Activated T-cell treated with anti-CD3 and anti-CD28 coated beads, Interleukin-2, amount 50 U/mL, for 24 hours (primary cell): Measurements from ENCODE around the gene CCDC154.
A peak's percentile ranks its signal among the peaks of the same experiment; 100 is the strongest.

Source experiments
- DNase-seq: peaks from one replicate; pipeline ENCODE4 v3.0.0-alpha.2; 2020
- H3K27ac Mint-ChIP-seq: 2 replicates; pipeline ENCODE4 v1.8.0; 2020; ENCODE audit warnings: mild to moderate bottlenecking, mixed read lengths
- H3K27me3 Mint-ChIP-seq: 2 replicates; pipeline ENCODE4 v1.8.0; 2020; ENCODE audit warnings: mixed read lengths
- H3K36me3 Mint-ChIP-seq: 2 replicates; pipeline ENCODE4 v1.8.0; 2020; ENCODE audit warnings: low read depth, mixed read lengths
- H3K4me1 Mint-ChIP-seq: 2 replicates; pipeline ENCODE4 v1.8.0; 2020; ENCODE audit warnings: low read depth, mixed read lengths
- H3K4me3 Mint-ChIP-seq: 2 replicates; pipeline ENCODE4 v1.8.0; 2020; ENCODE audit warnings: mild to moderate bottlenecking, moderate library complexity, mixed read lengths
- H3K9me3 Mint-ChIP-seq: 2 replicates; pipeline ENCODE4 v1.8.0; 2020; ENCODE audit warnings: mixed read lengths

Gene CCDC154

DNA sequence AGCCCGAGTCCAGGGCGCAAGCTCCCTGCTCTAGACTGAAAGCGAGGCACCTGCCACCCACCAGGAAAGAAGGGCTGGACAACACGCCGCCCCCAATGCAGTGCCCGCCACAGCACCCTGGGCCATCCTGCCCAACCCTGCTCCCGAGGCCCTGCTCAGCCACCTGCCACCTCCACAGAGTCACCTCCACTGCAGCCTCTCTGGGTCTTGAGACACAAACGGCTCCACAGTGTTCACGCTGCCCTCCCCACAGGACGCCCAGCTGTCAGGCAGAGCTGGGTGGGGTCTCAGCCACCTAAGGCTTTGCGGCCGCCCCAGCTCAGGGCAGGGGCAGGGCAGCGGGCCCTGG lies 21.2 kb upstream of the CCDC154 start:
- Mint-ChIP-seq H3K27ac (no peak overlapping the region), H3K4me3 (no peak overlapping the region)
- no peak for DNase-seq

GRCh38 chr16:1464894-1465566 lies 20.7 kb upstream of the CCDC154 start:
- no peak for DNase-seq
- Mint-ChIP-seq H3K27ac (peak overlapping the region; percentile 37), H3K36me3 (peaks cover 33% of the 10 kb centered on the region), H3K27me3 (no peaks in the 10 kb centered on the region), H3K9me3 (no peaks in the 10 kb centered on the region), H3K4me1 (peaks cover 4% of the 10 kb centered on the region), H3K4me3 (no peak overlapping the region)

More for the DNA sequence above, 21.2 kb upstream of the CCDC154 start:
- no peaks in the 10 kb centered on the region for H3K9me3 Mint-ChIP-seq
- H3K27me3 Mint-ChIP-seq, result no peaks in the 10 kb centered on the region
- H3K4me1 Mint-ChIP-seq, result peaks cover 8% of the 10 kb centered on the region
- H3K36me3 Mint-ChIP-seq, result peaks cover 28% of the 10 kb centered on the region

GRCh38 chr16:1464196-1464893 lies 20.0 kb upstream of the CCDC154 start:
- H3K4me1 Mint-ChIP-seq, result no peaks in the 10 kb centered on the region
- H3K4me3 Mint-ChIP-seq, result no peak overlapping the region
- DNase-seq, result no peak
- H3K27me3 Mint-ChIP-seq, result no peaks in the 10 kb centered on the region
- H3K36me3 Mint-ChIP-seq, result peaks cover 36% of the 10 kb centered on the region
- no peaks in the 10 kb centered on the region for H3K9me3 Mint-ChIP-seq
- H3K27ac Mint-ChIP-seq, result no peak overlapping the region

GRCh38 chr16:1461146-1461545 lies 16.8 kb upstream of the CCDC154 start:
- H3K27ac Mint-ChIP-seq, result no peak overlapping the region
- H3K27me3 Mint-ChIP-seq, result no peaks in the 10 kb centered on the region
- H3K9me3 Mint-ChIP-seq, result no peaks in the 10 kb centered on the region
- peaks cover 49% of the 10 kb centered on the region for H3K36me3 Mint-ChIP-seq
- no peak overlapping the region for H3K4me3 Mint-ChIP-seq
- peaks cover 9% of the 10 kb centered on the region for H3K4me1 Mint-ChIP-seq
- no peak for DNase-seq

DNA sequence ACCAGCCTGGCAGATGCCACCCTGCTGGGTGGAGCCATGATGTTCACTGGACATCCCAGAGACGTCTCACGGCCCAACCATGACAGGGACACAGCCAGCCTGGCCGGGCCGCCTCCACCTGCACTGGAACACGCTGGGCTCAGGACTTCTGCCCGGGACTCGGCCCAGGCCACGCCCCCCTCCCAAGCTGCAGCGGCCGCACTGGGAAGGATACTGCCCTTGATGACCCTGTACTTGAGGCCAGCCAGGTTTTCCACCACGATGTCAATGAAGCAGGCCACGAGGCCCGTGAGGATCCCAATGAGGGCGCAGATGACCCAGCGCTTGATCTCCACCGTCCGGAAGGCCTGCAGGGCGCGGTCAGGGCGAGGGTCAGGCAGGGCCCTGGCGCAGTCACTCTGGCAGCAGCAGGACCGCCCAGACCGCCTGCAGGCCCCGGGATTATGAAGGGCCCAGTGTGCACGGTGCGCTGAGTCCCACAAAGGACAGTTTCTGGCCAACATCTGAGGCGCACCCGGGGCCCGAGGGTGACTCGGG lies 16.3 kb upstream of the CCDC154 start:
- peaks cover 9% of the 10 kb centered on the region for H3K4me1 Mint-ChIP-seq
- H3K27ac Mint-ChIP-seq, result no peak overlapping the region
- DNase-seq, result no peak
- H3K27me3 Mint-ChIP-seq, result no peaks in the 10 kb centered on the region
- no peak overlapping the region for H3K4me3 Mint-ChIP-seq
- no peaks in the 10 kb centered on the region for H3K9me3 Mint-ChIP-seq
- H3K36me3 Mint-ChIP-seq, result peaks cover 52% of the 10 kb centered on the region

DNA sequence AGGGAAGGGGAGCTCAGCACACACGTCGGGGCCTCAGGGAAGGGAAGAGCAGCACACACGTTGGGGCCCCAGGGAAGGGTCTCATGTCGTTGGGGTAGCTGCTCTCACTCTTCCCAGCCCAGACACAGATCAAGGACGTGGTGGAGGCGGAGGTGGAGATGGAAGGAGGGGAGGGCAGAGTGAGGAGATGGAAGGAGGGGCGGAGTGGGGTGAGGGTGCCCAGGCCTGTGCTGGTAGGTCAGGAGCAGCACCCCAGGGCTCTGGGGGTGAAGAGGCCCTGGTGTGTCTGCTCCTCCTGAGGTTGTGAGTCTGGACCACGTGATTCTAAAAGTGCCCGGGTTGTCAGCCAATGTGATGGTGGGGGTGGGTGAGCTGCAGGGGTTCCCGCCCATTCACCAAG lies 15.6 kb upstream of the CCDC154 start:
- peaks cover 9% of the 10 kb centered on the region for H3K4me1 Mint-ChIP-seq
- no peak for DNase-seq
- no peak overlapping the region for H3K4me3 Mint-ChIP-seq
- H3K36me3 Mint-ChIP-seq, result peaks cover 51% of the 10 kb centered on the region
- H3K27ac Mint-ChIP-seq, result no peak overlapping the region
- H3K27me3 Mint-ChIP-seq, result no peaks in the 10 kb centered on the region
- H3K9me3 Mint-ChIP-seq, result no peaks in the 10 kb centered on the region

DNA sequence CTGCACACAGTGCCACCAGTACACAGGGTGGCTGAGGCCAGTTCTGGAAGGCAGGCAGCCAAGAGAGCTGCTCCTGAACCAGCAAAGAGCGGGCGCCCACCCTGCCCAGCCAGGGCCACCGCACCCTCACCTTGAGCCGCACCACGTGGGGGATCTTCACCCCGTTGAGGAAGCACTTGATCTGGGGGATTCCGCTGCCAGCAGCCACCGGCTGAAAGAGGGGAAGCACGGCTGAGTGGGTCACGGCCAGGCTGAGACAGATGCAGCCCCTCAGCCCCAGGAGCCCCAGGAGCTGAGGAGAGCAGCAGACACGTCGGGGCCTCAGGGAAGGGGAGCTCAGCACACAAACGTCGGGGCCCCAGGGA lies 14.6 kb upstream of the CCDC154 start:
- H3K4me3 Mint-ChIP-seq, result no peak overlapping the region
- peak overlapping the region; percentile 72 for H3K27ac Mint-ChIP-seq
- no peaks in the 10 kb centered on the region for H3K9me3 Mint-ChIP-seq
- H3K27me3 Mint-ChIP-seq, result no peaks in the 10 kb centered on the region
- peaks cover 9% of the 10 kb centered on the region for H3K4me1 Mint-ChIP-seq
- no peak for DNase-seq
- H3K36me3 Mint-ChIP-seq, result peaks cover 51% of the 10 kb centered on the region

GRCh38 chr16:1458336-1458976 lies 14.1 kb upstream of the CCDC154 start:
- H3K4me3 Mint-ChIP-seq, result no peak overlapping the region
- H3K27ac Mint-ChIP-seq, result peak overlapping the region; percentile 72
- peak; percentile 44 for DNase-seq
- no peaks in the 10 kb centered on the region for H3K9me3 Mint-ChIP-seq
- no peaks in the 10 kb centered on the region for H3K27me3 Mint-ChIP-seq
- H3K4me1 Mint-ChIP-seq, result peaks cover 9% of the 10 kb centered on the region
- H3K36me3 Mint-ChIP-seq, result peaks cover 52% of the 10 kb centered on the region

- no peak overlapping the region for H3K27ac Mint-ChIP-seq
- H3K4me1 Mint-ChIP-seq, result peaks cover 9% of the 10 kb centered on the region
- H3K36me3 Mint-ChIP-seq, result peaks cover 56% of the 10 kb centered on the region
- no peak for DNase-seq
- no peaks in the 10 kb centered on the region for H3K9me3 Mint-ChIP-seq
- no peak overlapping the region for H3K4me3 Mint-ChIP-seq
- H3K27me3 Mint-ChIP-seq, result no peaks in the 10 kb centered on the region
Measured at GRCh38 chr16:1457489-1458245, 13.3 kb upstream of the CCDC154 start.

DNA sequence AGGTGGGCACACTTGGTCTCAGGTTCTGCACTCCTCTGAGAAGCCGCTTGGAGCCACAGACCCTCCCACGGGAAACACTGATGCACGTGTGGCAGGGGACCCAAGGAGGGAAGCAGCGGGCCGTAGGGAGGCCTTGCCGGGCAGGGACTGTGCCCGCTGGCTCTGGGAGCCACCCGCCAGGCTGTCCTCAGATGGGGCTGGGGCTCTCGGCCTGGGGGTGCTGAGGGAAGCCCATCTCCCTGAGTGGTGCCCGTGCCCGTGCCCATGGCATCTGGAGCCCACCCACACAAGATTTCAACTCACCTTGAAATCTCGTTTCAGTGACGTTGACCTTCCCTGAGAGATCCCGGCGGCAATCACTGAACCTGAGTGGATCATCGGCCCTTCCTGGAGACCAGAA lies 12.6 kb upstream of the CCDC154 start:
- Mint-ChIP-seq H3K4me1 (peaks cover 9% of the 10 kb centered on the region), H3K27ac (no peak overlapping the region), H3K36me3 (peaks cover 57% of the 10 kb centered on the region), H3K27me3 (no peaks in the 10 kb centered on the region), H3K4me3 (no peak overlapping the region), H3K9me3 (no peaks in the 10 kb centered on the region)
- no peak for DNase-seq

GRCh38 chr16:1455190-1456171 lies 11.1 kb upstream of the CCDC154 start:
- H3K9me3 Mint-ChIP-seq, result no peaks in the 10 kb centered on the region
- H3K36me3 Mint-ChIP-seq, result peaks cover 56% of the 10 kb centered on the region
- H3K27me3 Mint-ChIP-seq, result no peaks in the 10 kb centered on the region
- DNase-seq, result no peak
- no peak overlapping the region for H3K27ac Mint-ChIP-seq
- no peak overlapping the region for H3K4me3 Mint-ChIP-seq
- peaks cover 9% of the 10 kb centered on the region for H3K4me1 Mint-ChIP-seq

DNA sequence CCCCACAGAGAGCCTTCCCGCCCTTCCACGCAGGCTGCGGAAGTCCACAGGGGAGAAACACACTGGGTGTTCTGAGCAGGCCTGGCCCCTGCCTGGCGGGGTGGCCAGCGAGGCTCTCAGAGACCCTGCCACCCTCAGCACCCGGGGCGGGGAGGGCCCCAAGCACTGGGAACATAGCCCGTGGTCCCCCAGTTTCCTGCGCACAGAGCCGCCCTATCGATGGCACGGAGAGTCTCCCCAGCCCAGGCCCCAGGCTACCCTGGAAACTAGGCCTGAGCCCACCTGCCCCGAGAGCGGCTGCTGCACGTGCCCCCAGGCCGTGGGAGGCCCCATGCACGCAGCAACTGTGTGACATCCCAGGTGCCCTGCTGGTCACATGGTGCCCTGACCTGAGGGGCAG lies 10.2 kb upstream of the CCDC154 start:
- H3K27me3 Mint-ChIP-seq, result no peaks in the 10 kb centered on the region
- no peak overlapping the region for H3K27ac Mint-ChIP-seq
- peaks cover 9% of the 10 kb centered on the region for H3K4me1 Mint-ChIP-seq
- H3K9me3 Mint-ChIP-seq, result no peaks in the 10 kb centered on the region
- no peak for DNase-seq
- peaks cover 59% of the 10 kb centered on the region for H3K36me3 Mint-ChIP-seq
- H3K4me3 Mint-ChIP-seq, result no peak overlapping the region

DNA sequence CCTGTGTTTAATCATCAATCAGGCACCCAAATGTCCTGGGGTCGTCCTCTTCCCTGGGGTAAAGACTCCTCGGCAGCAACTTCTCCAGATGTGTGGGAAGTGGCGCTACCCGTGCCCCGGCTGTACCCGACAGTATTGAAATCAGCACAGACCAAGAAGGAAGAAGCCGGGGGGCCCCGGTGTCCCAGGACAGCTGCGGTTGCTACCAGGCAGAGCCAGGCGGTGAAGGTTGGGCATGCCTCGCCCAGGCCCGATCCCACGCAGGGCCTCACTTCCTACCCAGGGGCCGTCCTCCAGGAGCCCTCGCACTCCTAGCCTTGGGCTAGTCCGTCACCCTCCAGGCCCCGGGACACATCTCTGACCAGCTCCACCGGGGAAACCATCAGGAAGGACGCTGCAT lies 9.0 kb upstream of the CCDC154 start:
- H3K4me3 Mint-ChIP-seq, result no peak overlapping the region
- peaks cover 61% of the 10 kb centered on the region for H3K36me3 Mint-ChIP-seq
- H3K27ac Mint-ChIP-seq, result no peak overlapping the region
- no peaks in the 10 kb centered on the region for H3K27me3 Mint-ChIP-seq
- DNase-seq, result no peak
- H3K9me3 Mint-ChIP-seq, result no peaks in the 10 kb centered on the region
- peaks cover 2% of the 10 kb centered on the region for H3K4me1 Mint-ChIP-seq

DNA sequence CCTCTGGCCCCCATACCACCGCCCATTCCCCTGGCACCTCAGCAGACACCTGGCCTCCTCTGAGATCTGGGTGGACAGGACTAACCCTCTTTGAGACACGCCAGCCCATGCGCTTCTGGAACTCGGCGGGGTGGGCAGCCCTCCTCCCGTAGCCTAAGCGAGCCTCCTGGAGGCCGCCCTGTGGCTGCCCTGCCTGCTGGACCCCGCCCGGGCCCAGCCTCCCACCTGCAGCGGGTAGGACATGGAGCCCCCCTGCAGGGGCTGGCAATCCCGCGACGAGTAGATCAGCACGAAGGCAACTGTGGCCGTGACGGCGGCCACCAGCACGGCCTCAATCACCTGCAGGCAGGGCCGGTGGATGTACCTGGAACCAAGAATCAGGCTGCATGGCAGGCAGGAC lies 8.2 kb upstream of the CCDC154 start:
- no peak for DNase-seq
- H3K27me3 Mint-ChIP-seq, result no peaks in the 10 kb centered on the region
- H3K9me3 Mint-ChIP-seq, result no peaks in the 10 kb centered on the region
- no peak overlapping the region for H3K4me3 Mint-ChIP-seq
- H3K4me1 Mint-ChIP-seq, result no peaks in the 10 kb centered on the region
- H3K36me3 Mint-ChIP-seq, result peaks cover 63% of the 10 kb centered on the region
- no peak overlapping the region for H3K27ac Mint-ChIP-seq
